ENCODE measurements around the gene ACTR10.
A peak's percentile ranks its signal among the peaks of the same experiment; 100 is the strongest.
"Not testable (repeated sequence)": the region's sequence is repeated elsewhere in the genome, so short reads cannot be mapped to it uniquely, and the experiment has no call there.

Gene ACTR10

GRCh38 chr14:58238252-58239243 lies 38.6 kb downstream of the ACTR10 start:
- H3K9ac ChIP-seq (ENCODE audit: low read length) = peak overlapping the region; percentile 69
- no peaks in the 10 kb centered on the region for H3K9me3 ChIP-seq (ENCODE audit: low read length)
- H3K27me3 ChIP-seq (ENCODE audit: control insufficient read depth in 1 of 2, insufficient read depth in 2 of 2, low read length in 2 of 2) = no peaks in the 10 kb centered on the region
- H3K4me1 ChIP-seq (ENCODE audit: insufficient read depth, low read length) = peaks cover 3% of the 10 kb centered on the region
- H3K36me3 ChIP-seq (ENCODE audit: insufficient read depth, low read length) = no peaks in the 10 kb centered on the region
- H3K4me3 ChIP-seq (ENCODE audit: low read depth in 1 of 2, low read length in 2 of 2) = peak overlapping the region; percentile 72 to 75
- H3K27ac ChIP-seq (ENCODE audit: low read depth, low read length) = peak overlapping the region; percentile 48

GRCh38 chr14:58239244-58240195 lies 39.6 kb downstream of the ACTR10 start:
- Histone ChIP-seq H3K27ac (ENCODE audit: low read depth, low read length) (peak overlapping the region; percentile 64), H3K36me3 (ENCODE audit: insufficient read depth, low read length) (no peaks in the 10 kb centered on the region), H3K4me1 (ENCODE audit: insufficient read depth, low read length) (peaks cover 7% of the 10 kb centered on the region), H3K4me3 (ENCODE audit: low read depth in 1 of 2, low read length in 2 of 2) (peak overlapping the region; percentile 72 to 75), H3K9me3 (ENCODE audit: low read length) (no peaks in the 10 kb centered on the region), H3K27me3 (ENCODE audit: control insufficient read depth in 1 of 2, insufficient read depth in 2 of 2, low read length in 2 of 2) (no peaks in the 10 kb centered on the region), H3K9ac (ENCODE audit: low read length) (peak overlapping the region; percentile 69)

- Histone ChIP-seq H3K9ac (ENCODE audit: low read length) (peak overlapping the region; percentile 62), H3K27ac (ENCODE audit: low read depth, low read length) (peak overlapping the region; percentile 87), H3K27me3 (ENCODE audit: control insufficient read depth in 1 of 2, insufficient read depth in 2 of 2, low read length in 2 of 2) (no peaks in the 10 kb centered on the region), H3K4me1 (ENCODE audit: insufficient read depth, low read length) (peaks cover 30% of the 10 kb centered on the region), H3K4me3 (ENCODE audit: low read depth in 1 of 2, low read length in 2 of 2) (peak overlapping the region; percentile 58 to 61), H3K36me3 (ENCODE audit: insufficient read depth, low read length) (no peaks in the 10 kb centered on the region), H3K9me3 (ENCODE audit: low read length) (no peaks in the 10 kb centered on the region)
Measured at GRCh38 chr14:58243790-58244555, 44.0 kb downstream of the ACTR10 start.

GRCh38 chr14:58244556-58245387 lies 44.8 kb downstream of the ACTR10 start, which contains the start of gene PSMA3:
TSS of gene PSMA3 (plus strand) at chr14:58244843. CDS start at chr14:58244921, 78 bp downstream.
- Histone ChIP-seq H3K4me3 (ENCODE audit: low read depth in 1 of 2, low read length in 2 of 2) (peak within 1 kb of the TSS; percentile 89 to 93), H3K4me1 (ENCODE audit: insufficient read depth, low read length) (peaks cover 30% of the 10 kb centered on the region), H3K36me3 (ENCODE audit: insufficient read depth, low read length) (no peaks in the 10 kb centered on the region), H3K27me3 (ENCODE audit: control insufficient read depth in 1 of 2, insufficient read depth in 2 of 2, low read length in 2 of 2) (no peaks in the 10 kb centered on the region), H3K9ac (ENCODE audit: low read length) (peak within 1 kb of the TSS; percentile 70), H3K9me3 (ENCODE audit: low read length) (no peaks in the 10 kb centered on the region), H3K27ac (ENCODE audit: low read depth, low read length) (peak within 1 kb of the TSS; percentile 87)

GRCh38 chr14:58245562-58245961 lies 45.6 kb downstream of the ACTR10 start:
- H3K4me3 ChIP-seq (ENCODE audit: low read depth in 1 of 2, low read length in 2 of 2) = peak overlapping the region; percentile 89 to 93
- H3K27ac ChIP-seq (ENCODE audit: low read depth, low read length) = peak overlapping the region; percentile 87

GRCh38 chr14:58249611-58250010 lies 49.7 kb downstream of the ACTR10 start:
- Histone ChIP-seq H3K9ac (ENCODE audit: low read length) (no peak overlapping the region), H3K27me3 (ENCODE audit: control insufficient read depth in 1 of 2, insufficient read depth in 2 of 2, low read length in 2 of 2) (no peaks in the 10 kb centered on the region), H3K4me1 (ENCODE audit: insufficient read depth, low read length) (peaks cover 23% of the 10 kb centered on the region), H3K4me3 (ENCODE audit: low read depth in 1 of 2, low read length in 2 of 2) (no peak overlapping the region), H3K9me3 (ENCODE audit: low read length) (no peaks in the 10 kb centered on the region), H3K36me3 (ENCODE audit: insufficient read depth, low read length) (peaks cover 3% of the 10 kb centered on the region), H3K27ac (ENCODE audit: low read depth, low read length) (no peak overlapping the region)

More at GRCh38 chr14:58245562-58245961, 45.6 kb downstream of the ACTR10 start:
- Histone ChIP-seq H3K9ac (ENCODE audit: low read length) (peak overlapping the region; percentile 70), H3K36me3 (ENCODE audit: insufficient read depth, low read length) (no peaks in the 10 kb centered on the region), H3K9me3 (ENCODE audit: low read length) (no peaks in the 10 kb centered on the region), H3K27me3 (ENCODE audit: control insufficient read depth in 1 of 2, insufficient read depth in 2 of 2, low read length in 2 of 2) (no peaks in the 10 kb centered on the region), H3K4me1 (ENCODE audit: insufficient read depth, low read length) (peaks cover 30% of the 10 kb centered on the region)

- Histone ChIP-seq H3K36me3 (ENCODE audit: insufficient read depth, low read length) (peaks cover 35% of the 10 kb centered on the region), H3K27ac (ENCODE audit: low read depth, low read length) (no peak overlapping the region), H3K27me3 (ENCODE audit: control insufficient read depth in 1 of 2, insufficient read depth in 2 of 2, low read length in 2 of 2) (no peaks in the 10 kb centered on the region), H3K4me1 (ENCODE audit: insufficient read depth, low read length) (no peaks in the 10 kb centered on the region), H3K4me3 (ENCODE audit: low read depth in 1 of 2, low read length in 2 of 2) (no peak overlapping the region), H3K9ac (ENCODE audit: low read length) (no peak overlapping the region), H3K9me3 (ENCODE audit: low read length) (no peaks in the 10 kb centered on the region)
Measured at GRCh38 chr14:58258156-58258555, 58.2 kb downstream of the ACTR10 start.

GRCh38 chr14:58262005-58262404 lies 62.1 kb downstream of the ACTR10 start:
- not testable (repeated sequence) for H3K9ac ChIP-seq (ENCODE audit: low read length); H3K9me3 ChIP-seq (ENCODE audit: low read length); H3K4me3 ChIP-seq (ENCODE audit: low read depth in 1 of 2, low read length in 2 of 2); H3K27ac ChIP-seq (ENCODE audit: low read depth, low read length); H3K27me3 ChIP-seq (ENCODE audit: control insufficient read depth in 1 of 2, insufficient read depth in 2 of 2, low read length in 2 of 2); H3K4me1 ChIP-seq (ENCODE audit: insufficient read depth, low read length)
- peaks cover 51% of the 10 kb centered on the region for H3K36me3 ChIP-seq (ENCODE audit: insufficient read depth, low read length)

GRCh38 chr14:58265401-58265800 lies 65.5 kb downstream of the ACTR10 start:
- Histone ChIP-seq H3K9ac (ENCODE audit: low read length) (no peak overlapping the region), H3K27me3 (ENCODE audit: control insufficient read depth in 1 of 2, insufficient read depth in 2 of 2, low read length in 2 of 2) (no peaks in the 10 kb centered on the region), H3K36me3 (ENCODE audit: insufficient read depth, low read length) (peaks cover 42% of the 10 kb centered on the region), H3K4me3 (ENCODE audit: low read depth in 1 of 2, low read length in 2 of 2) (no peak overlapping the region), H3K9me3 (ENCODE audit: low read length) (no peaks in the 10 kb centered on the region), H3K4me1 (ENCODE audit: insufficient read depth, low read length) (peaks cover 5% of the 10 kb centered on the region), H3K27ac (ENCODE audit: low read depth, low read length) (no peak overlapping the region)

- H3K4me1 ChIP-seq (ENCODE audit: insufficient read depth, low read length) = peaks cover 22% of the 10 kb centered on the region
- H3K27me3 ChIP-seq (ENCODE audit: control insufficient read depth in 1 of 2, insufficient read depth in 2 of 2, low read length in 2 of 2) = no peaks in the 10 kb centered on the region
- H3K36me3 ChIP-seq (ENCODE audit: insufficient read depth, low read length) = peaks cover 58% of the 10 kb centered on the region
- no peak overlapping the region for H3K27ac ChIP-seq (ENCODE audit: low read depth, low read length)
- no peak overlapping the region for H3K4me3 ChIP-seq (ENCODE audit: low read depth in 1 of 2, low read length in 2 of 2)
- no peak overlapping the region for H3K9ac ChIP-seq (ENCODE audit: low read length)
- no peaks in the 10 kb centered on the region for H3K9me3 ChIP-seq (ENCODE audit: low read length)
Measured at GRCh38 chr14:58270628-58271027, 70.7 kb downstream of the ACTR10 start.

Data from muscle layer of colon (tissue), 2 donors.